Caco-2 (cell line): Measurements from ENCODE around the gene EXOC6. TPM values are rescaled to one million over a fixed set of nuclear protein-coding genes. Genes with fewer than 3 reads are reported as not detected.

Source experiments
- BruUV-seq: library from RNA; stranded (reverse); fragments of 400-500 nt; replicated peaks from 2 replicates; lab custom pipeline; 2021; lab: Mats Ljungman, UMichigan
- CTCF ChIA-PET: fragments of 300-600 bp; sonication (Branson Sonifier 250); formaldehyde crosslinking; loops from one replicate; lab custom pipeline; 2022; ENCODE audit warnings: antibody characterized with exemption; lab: Charles Lee
- POLR2A ChIA-PET: fragments of 300-600 bp; sonication (Branson Sonifier 250); formaldehyde crosslinking; loops from one replicate; lab custom pipeline; 2022; ENCODE audit warnings: antibody characterized with exemption; lab: Charles Lee
- DNase-seq, 2 experiments: peaks; one replicate each; pipeline versions ENCODE4 v3.0.0 to v3.0.0-alpha.2; 2020 to 2022
- H3K27me3 ChIP-seq: replicated peaks from 2 replicates; pipeline ENCODE4 v1.6.0; 2011; ENCODE audit warnings: low read length; ENCODE audit not compliant: control insufficient read depth, insufficient read depth
- H3K36me3 ChIP-seq: 2 replicates; pipeline ENCODE4 v1.5.1; 2011; ENCODE audit warnings: low read length; ENCODE audit not compliant: control insufficient read depth, insufficient read depth
- H3K4me1 ChIP-seq: fragments of 250-450 bp; sonication (Bioruptor Pico); 2 replicates; pipeline ENCODE4 v1.5.1; 2020; ENCODE audit warnings: mild to moderate bottlenecking
- H3K4me3 ChIP-seq: 2 replicates; pipeline ENCODE4 v1.5.1; 2011; ENCODE audit warnings: low read depth, mild to moderate bottlenecking, control low read depth, low read length
- H3K9me3 ChIP-seq: fragments of 250-450 bp; sonication (Bioruptor Pico); 2 replicates; pipeline ENCODE4 v1.5.1; 2020; ENCODE audit warnings: mild to moderate bottlenecking, moderate library complexity
- H3K27ac Mint-ChIP-seq: one replicate; pipeline ENCODE4 v1.8.0; 2022; ENCODE audit warnings: mixed read lengths; ENCODE audit not compliant: unreplicated experiment
- H3K27me3 Mint-ChIP-seq: one replicate; pipeline ENCODE4 v1.8.0; 2022; ENCODE audit warnings: mixed read lengths; ENCODE audit not compliant: insufficient read depth, unreplicated experiment
- H3K36me3 Mint-ChIP-seq: one replicate; pipeline ENCODE4 v1.8.0; 2022; ENCODE audit warnings: mild to moderate bottlenecking, mixed read lengths; ENCODE audit not compliant: insufficient read depth, unreplicated experiment
- H3K4me1 Mint-ChIP-seq: one replicate; pipeline ENCODE4 v1.8.0; 2022; ENCODE audit warnings: low read depth, mixed read lengths; ENCODE audit not compliant: unreplicated experiment
- H3K4me3 Mint-ChIP-seq: one replicate; pipeline ENCODE4 v1.8.0; 2022; ENCODE audit warnings: mild to moderate bottlenecking, moderate library complexity, mixed read lengths; ENCODE audit not compliant: unreplicated experiment
- H3K9me3 Mint-ChIP-seq: one replicate; pipeline ENCODE4 v1.8.0; 2022; ENCODE audit warnings: mixed read lengths; ENCODE audit not compliant: unreplicated experiment
- CTCF ChIP-seq, 2 experiments: fragments of 200-600 bp in 1 of 2; IDR thresholded peaks; 1 replicate in 1 of 2; 2 replicates in 1 of 2; pipeline versions ENCODE4 v1.5.1 to v1.8.0; 2011 to 2022; ENCODE audit warnings: antibody characterized with exemption in 1 of 2, control low read depth in 1 of 2, inconsistent platforms in 1 of 2, low read depth in 1 of 2, low read length in 1 of 2, mild to moderate bottlenecking in 1 of 2, moderate library complexity in 1 of 2; ENCODE audit not compliant: insufficient read depth in 1 of 2, severe bottlenecking in 1 of 2, unreplicated experiment in 1 of 2
- intact Hi-C: fragments of 100-400 bp; cut with micrococcal nuclease; formaldehyde crosslinking; loops from one replicate; pipeline ENCODE4 v1.10.0; 2022; ENCODE audit not compliant: unreplicated experiment
- total RNA-seq: library from RNA; stranded (reverse); gene quantifications from 2 replicates; pipeline ENCODE4 v1.2.3, GENCODE V29; 2022

EXOC6 gene
- total RNA-seq, 1 experiment from 2014 or later = 12.5 TPM

- no TSS peak for BruUV-seq
- Histone ChIP-seq H3K9me3 (0 out of 2 replicates have a peak, but pooled peaks cover 3% of the 10 kb centered on the region), H3K4me1 (peaks cover 10% of the 10 kb centered on the region), H3K36me3 (no peaks in the 10 kb centered on the region), H3K4me3 (no peak overlapping the region), H3K27me3 (no peaks in the 10 kb centered on the region)
- H3K9me3 Mint-ChIP-seq = peaks cover under 1% of the 10 kb centered on the region
- no peaks in the 10 kb centered on the region for H3K4me1 Mint-ChIP-seq
- no peaks in the 10 kb centered on the region for H3K27me3 Mint-ChIP-seq
- ChIA-PET CTCF (no interaction called here), POLR2A (no interaction called here)
- no peak overlapping the region for H3K4me3 Mint-ChIP-seq
- no peaks in the 10 kb centered on the region for H3K36me3 Mint-ChIP-seq
- H3K27ac Mint-ChIP-seq = no peak overlapping the region
- no peak for TF ChIP-seq CTCF (IDR thresholded peaks at IDR 0.05; ENCODE audit: insufficient read depth in 1 of 2, low read depth in 1 of 2, low read length in 1 of 2, severe bottlenecking in 1 of 2, unreplicated experiment in 1 of 2)
- intact Hi-C loops = no loop called here
- DNase-seq = no peak
Observed at GRCh38 chr10:92967641-92968040, 119.3 kb downstream of the EXOC6 start.

- intact Hi-C loops = no loop called here
Observed at GRCh38 chr10:92969151-92969550, 120.8 kb downstream of the EXOC6 start.

GRCh38 chr10:92970301-92971070, 122.2 kb downstream of the EXOC6 start:
- no peaks in the 10 kb centered on the region for H3K4me1 Mint-ChIP-seq
- ChIA-PET POLR2A (no interaction called here), CTCF (no interaction called here)
- H3K27ac Mint-ChIP-seq = no peak overlapping the region
- no peaks in the 10 kb centered on the region for H3K36me3 Mint-ChIP-seq
- no peak overlapping the region for H3K4me3 Mint-ChIP-seq
- no peak for DNase-seq
- BruUV-seq = no TSS peak
- Histone ChIP-seq H3K9me3 (peaks cover 3% of the 10 kb centered on the region; the same call in 1 of the 2 replicates), H3K36me3 (no peaks in the 10 kb centered on the region), H3K4me3 (no peak overlapping the region), H3K4me1 (peaks cover 16% of the 10 kb centered on the region), H3K27me3 (no peaks in the 10 kb centered on the region)
- TF ChIP-seq CTCF (IDR thresholded peaks at IDR 0.05; ENCODE audit: insufficient read depth in 1 of 2, low read depth in 1 of 2, low read length in 1 of 2, severe bottlenecking in 1 of 2, unreplicated experiment in 1 of 2) = no peak
- H3K27me3 Mint-ChIP-seq = no peaks in the 10 kb centered on the region
- peaks cover 18% of the 10 kb centered on the region for H3K9me3 Mint-ChIP-seq
- intact Hi-C loops = no loop called here

More at GRCh38 chr10:92969151-92969550, 120.8 kb downstream of the EXOC6 start:
- H3K9me3 Mint-ChIP-seq = peaks cover 16% of the 10 kb centered on the region
- DNase-seq = no peak
- Histone ChIP-seq H3K9me3 (peaks cover 3% of the 10 kb centered on the region; the same call in 1 of the 2 replicates), H3K36me3 (no peaks in the 10 kb centered on the region), H3K4me1 (peaks cover 16% of the 10 kb centered on the region), H3K27me3 (no peaks in the 10 kb centered on the region), H3K4me3 (no peak overlapping the region)
- CTCF ChIA-PET = no interaction called here
- no peak for TF ChIP-seq CTCF (IDR thresholded peaks at IDR 0.05; ENCODE audit: insufficient read depth in 1 of 2, low read depth in 1 of 2, low read length in 1 of 2, severe bottlenecking in 1 of 2, unreplicated experiment in 1 of 2)
- H3K27ac Mint-ChIP-seq = no peak overlapping the region
- no peak overlapping the region for H3K4me3 Mint-ChIP-seq
- no peaks in the 10 kb centered on the region for H3K4me1 Mint-ChIP-seq
- no TSS peak for BruUV-seq
- no peaks in the 10 kb centered on the region for H3K27me3 Mint-ChIP-seq
- H3K36me3 Mint-ChIP-seq = no peaks in the 10 kb centered on the region
- POLR2A ChIA-PET = no interaction called here
